ENCODE results near the gene UBE2G1. TPM values are rescaled to one million over a fixed set of nuclear protein-coding genes. Genes with fewer than 3 reads are reported as not detected.

The UBE2G1 gene
- total and polyA plus RNA-seq, 2 donors from 2014 or later, result 26.7 to 50.9 TPM

DNA sequence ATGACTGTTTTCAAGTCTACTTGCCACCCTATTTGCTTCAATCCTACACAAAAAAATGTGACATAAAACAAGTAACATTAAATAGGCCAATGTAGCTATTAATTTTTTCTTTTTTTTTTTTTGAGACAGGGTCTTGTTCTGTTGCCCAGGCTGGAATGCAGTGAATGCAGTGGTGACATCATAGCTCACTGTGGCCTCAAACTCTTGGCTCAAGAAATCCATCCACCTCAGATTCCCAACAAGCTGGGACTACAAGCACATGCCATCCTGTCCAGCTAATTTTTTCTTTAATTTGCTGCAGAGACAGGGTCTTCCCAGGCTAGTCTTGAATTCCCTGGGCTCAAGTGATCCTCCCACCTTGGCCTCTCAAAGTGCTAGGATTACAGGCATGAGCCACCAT, 132.1 kb downstream of the UBE2G1 start:
- DNase-seq, result no peak
- Histone ChIP-seq H3K9ac (ENCODE audit: low read length in 3 of 3) (no peak overlapping the region), H3K27ac (ENCODE audit: low read depth in 2 of 2, low read length in 2 of 2) (no peak overlapping the region), H3K9me3 (ENCODE audit: control insufficient read depth in 2 of 3, insufficient read depth in 1 of 3, low read length in 3 of 3) (no peaks in the 10 kb centered on the region), H3K4me1 (ENCODE audit: control insufficient read depth in 2 of 3, insufficient read depth in 2 of 3, low read depth in 1 of 3, low read length in 3 of 3) (peaks cover 0 to 6% (median 0%) of the 10 kb centered on the region in 3 donors), H3K36me3 (ENCODE audit: control insufficient read depth in 2 of 3, insufficient read depth in 3 of 3, low read length in 3 of 3) (peaks cover 0 to 10% (median 0%) of the 10 kb centered on the region in 3 donors), H3K27me3 (ENCODE audit: control insufficient read depth, insufficient read depth, low read length) (no peaks in the 10 kb centered on the region), H3K4me3 (ENCODE audit: low read length in 3 of 3) (no peak overlapping the region)
- no peak for FAIRE-seq
- intact Hi-C loops (cut with DNase I), result no loop called here
- TF ChIP-seq, protein P1, sequence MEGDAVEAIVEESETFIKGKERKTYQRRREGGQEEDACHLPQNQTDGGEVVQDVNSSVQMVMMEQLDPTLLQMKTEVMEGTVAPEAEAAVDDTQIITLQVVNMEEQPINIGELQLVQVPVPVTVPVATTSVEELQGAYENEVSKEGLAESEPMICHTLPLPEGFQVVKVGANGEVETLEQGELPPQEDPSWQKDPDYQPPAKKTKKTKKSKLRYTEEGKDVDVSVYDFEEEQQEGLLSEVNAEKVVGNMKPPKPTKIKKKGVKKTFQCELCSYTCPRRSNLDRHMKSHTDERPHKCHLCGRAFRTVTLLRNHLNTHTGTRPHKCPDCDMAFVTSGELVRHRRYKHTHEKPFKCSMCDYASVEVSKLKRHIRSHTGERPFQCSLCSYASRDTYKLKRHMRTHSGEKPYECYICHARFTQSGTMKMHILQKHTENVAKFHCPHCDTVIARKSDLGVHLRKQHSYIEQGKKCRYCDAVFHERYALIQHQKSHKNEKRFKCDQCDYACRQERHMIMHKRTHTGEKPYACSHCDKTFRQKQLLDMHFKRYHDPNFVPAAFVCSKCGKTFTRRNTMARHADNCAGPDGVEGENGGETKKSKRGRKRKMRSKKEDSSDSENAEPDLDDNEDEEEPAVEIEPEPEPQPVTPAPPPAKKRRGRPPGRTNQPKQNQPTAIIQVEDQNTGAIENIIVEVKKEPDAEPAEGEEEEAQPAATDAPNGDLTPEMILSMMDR (IDR thresholded peaks at IDR 0.05; ENCODE audit: borderline replicate concordance, extremely low read depth, insufficient read depth), result no peak

DNA sequence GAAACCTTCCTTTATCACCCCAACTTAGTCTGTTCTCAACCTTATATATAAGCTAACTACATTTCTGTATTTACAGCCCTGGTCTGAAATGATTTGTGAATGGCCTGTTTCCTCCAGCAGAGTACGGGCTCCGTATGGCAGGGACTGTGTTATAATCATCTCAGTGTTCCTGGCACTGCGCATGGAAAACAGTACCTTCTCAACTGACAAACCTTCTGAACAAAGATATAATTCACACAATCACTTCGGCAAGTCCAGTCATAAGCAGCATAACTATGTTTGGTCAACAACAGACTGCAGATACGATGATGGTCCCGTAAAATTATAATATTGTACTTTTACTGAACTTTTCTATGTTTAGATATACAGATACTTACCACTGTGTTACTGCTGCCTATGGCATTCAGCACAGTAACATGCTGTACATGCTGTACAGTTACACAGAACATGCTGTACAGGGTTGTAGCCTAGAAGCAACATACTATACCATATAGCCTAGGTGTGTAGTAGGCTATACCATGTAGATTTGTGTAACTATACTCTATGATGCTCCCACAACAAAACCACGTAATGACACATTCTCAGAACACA, 132.7 kb downstream of the UBE2G1 start:
- H3K4me1 ChIP-seq (ENCODE audit: control insufficient read depth in 2 of 3, insufficient read depth in 2 of 3, low read depth in 1 of 3, low read length in 3 of 3), result peaks cover 0 to 6% (median 0%) of the 10 kb centered on the region in 3 donors
- intact Hi-C loops (cut with DNase I), result no loop called here
- no peaks in the 10 kb centered on the region for H3K27me3 ChIP-seq (ENCODE audit: control insufficient read depth, insufficient read depth, low read length)
- no peak for DNase-seq
- H3K27ac ChIP-seq (ENCODE audit: low read depth in 2 of 2, low read length in 2 of 2), result no peak overlapping the region
- H3K9ac ChIP-seq (ENCODE audit: low read length in 3 of 3), result no peak overlapping the region
- no peak for FAIRE-seq
- H3K4me3 ChIP-seq (ENCODE audit: low read length in 3 of 3), result no peak overlapping the region
- peaks cover 0 to 10% (median 0%) of the 10 kb centered on the region in 3 donors for H3K36me3 ChIP-seq (ENCODE audit: control insufficient read depth in 2 of 3, insufficient read depth in 3 of 3, low read length in 3 of 3)
- TF ChIP-seq, protein P1 (IDR thresholded peaks at IDR 0.05; ENCODE audit: borderline replicate concordance, extremely low read depth, insufficient read depth), result no peak
- no peaks in the 10 kb centered on the region for H3K9me3 ChIP-seq (ENCODE audit: control insufficient read depth in 2 of 3, insufficient read depth in 1 of 3, low read length in 3 of 3)

DNA sequence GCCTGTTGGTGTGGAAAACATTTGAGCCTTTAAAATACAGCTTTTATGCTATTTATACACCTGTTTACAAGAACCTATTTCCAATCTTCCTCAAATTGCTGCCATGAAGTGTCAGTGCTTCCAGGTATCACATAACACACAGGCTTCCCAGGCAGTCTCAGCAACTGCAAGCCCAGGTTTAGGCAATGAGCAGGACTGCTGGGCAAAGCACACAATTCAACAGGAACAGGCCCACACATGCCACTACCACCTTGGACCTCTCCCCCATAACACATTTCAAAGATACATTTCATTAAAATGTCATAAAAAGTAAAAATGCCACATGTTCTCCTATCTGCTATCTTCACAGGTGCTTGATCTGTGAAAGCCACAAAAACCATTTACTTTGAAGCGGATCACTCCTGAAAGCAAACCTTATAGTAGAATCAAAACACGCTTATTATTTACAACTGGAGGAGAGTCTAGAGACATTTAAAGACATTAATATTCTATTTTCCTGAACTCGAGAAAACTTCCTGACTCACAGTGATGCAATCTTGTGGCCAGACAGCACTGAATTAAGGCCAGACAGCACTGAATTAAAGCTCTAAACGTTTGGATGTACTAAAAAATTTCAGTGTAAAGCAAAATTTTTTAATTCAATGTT, 134.2 kb downstream of the UBE2G1 start:
- H3K4me3 ChIP-seq (ENCODE audit: low read length in 3 of 3), result no peak overlapping the region
- DNase-seq (no peak), FAIRE-seq (no peak)
- intact Hi-C loops (cut with DNase I), result no loop called here
- no peaks in the 10 kb centered on the region for H3K27me3 ChIP-seq (ENCODE audit: control insufficient read depth, insufficient read depth, low read length)
- TF ChIP-seq, protein P1 (IDR thresholded peaks at IDR 0.05; ENCODE audit: borderline replicate concordance, extremely low read depth, insufficient read depth), result no peak
- H3K36me3 ChIP-seq (ENCODE audit: control insufficient read depth in 2 of 3, insufficient read depth in 3 of 3, low read length in 3 of 3), result peaks cover 0 to 10% (median 0%) of the 10 kb centered on the region in 3 donors
- H3K9ac ChIP-seq (ENCODE audit: low read length in 3 of 3), result no peak overlapping the region
- no peaks in the 10 kb centered on the region for H3K9me3 ChIP-seq (ENCODE audit: control insufficient read depth in 2 of 3, insufficient read depth in 1 of 3, low read length in 3 of 3)
- no peak overlapping the region for H3K27ac ChIP-seq (ENCODE audit: low read depth in 2 of 2, low read length in 2 of 2)
- H3K4me1 ChIP-seq (ENCODE audit: control insufficient read depth in 2 of 3, insufficient read depth in 2 of 3, low read depth in 1 of 3, low read length in 3 of 3), result peaks cover 0 to 6% (median 0%) of the 10 kb centered on the region in 3 donors
